H7 (cell line): ENCODE data around the gene FGF10. TPM values are rescaled to one million over a fixed set of nuclear protein-coding genes. Genes with fewer than 3 reads are reported as not detected.

Experiments
- DNase-seq: peaks from one replicate; pipeline ENCODE4 v3.0.0; 2012
- H3K27me3 ChIP-seq: 2 replicates; pipeline ENCODE4 v1.6.0; 2011; ENCODE audit warnings: mild to moderate bottlenecking, low read length; ENCODE audit not compliant: control insufficient read depth, insufficient read depth
- H3K36me3 ChIP-seq: replicated peaks from 2 replicates; pipeline ENCODE4 v1.5.1; 2011; ENCODE audit warnings: low read length; ENCODE audit not compliant: control insufficient read depth, insufficient read depth
- H3K4me3 ChIP-seq: 2 replicates; pipeline ENCODE4 v1.5.1; 2011; ENCODE audit warnings: low read depth, mild to moderate bottlenecking, control low read depth, low read length, moderate library complexity; ENCODE audit not compliant: insufficient read depth
- total RNA-seq: library from RNA; depleted of rRNA; stranded (reverse); fragments of >200 nt; shearing (Covaris generic); gene quantifications from 2 replicates; pipeline ENCODE4 v1.2.3, GENCODE V29; 2014

FGF10 gene
- total RNA-seq, 1 experiment from 2014 or later: 0.31 TPM

GRCh38 chr5:44321144-44321725 is 68.0 kb downstream of the FGF10 start:
- no peak for DNase-seq
- Histone ChIP-seq H3K36me3 (no peaks in the 10 kb centered on the region), H3K4me3 (no peak overlapping the region), H3K27me3 (no peaks in the 10 kb centered on the region)

GRCh38 chr5:44320188-44320587 is 69.0 kb downstream of the FGF10 start:
- no peak overlapping the region for H3K4me3 ChIP-seq
- no peaks in the 10 kb centered on the region for H3K27me3 ChIP-seq
- DNase-seq: no peak
- H3K36me3 ChIP-seq: no peaks in the 10 kb centered on the region

GRCh38 chr5:44318883-44319282 is 70.3 kb downstream of the FGF10 start:
- Histone ChIP-seq H3K27me3 (no peaks in the 10 kb centered on the region), H3K4me3 (no peak overlapping the region), H3K36me3 (no peaks in the 10 kb centered on the region)
- no peak for DNase-seq

GRCh38 chr5:44312374-44312773 is 76.8 kb downstream of the FGF10 start:
- no peaks in the 10 kb centered on the region for H3K36me3 ChIP-seq
- no peak overlapping the region for H3K4me3 ChIP-seq
- no peak for DNase-seq
- no peaks in the 10 kb centered on the region for H3K27me3 ChIP-seq

GRCh38 chr5:44300551-44300950 is 88.7 kb downstream of the FGF10 start:
- no peak overlapping the region for H3K4me3 ChIP-seq
- H3K27me3 ChIP-seq: no peaks in the 10 kb centered on the region
- no peaks in the 10 kb centered on the region for H3K36me3 ChIP-seq
- no peak for DNase-seq

GRCh38 chr5:44299394-44299793 is 89.8 kb downstream of the FGF10 start:
- H3K27me3 ChIP-seq: no peaks in the 10 kb centered on the region
- DNase-seq: no peak
- no peaks in the 10 kb centered on the region for H3K36me3 ChIP-seq
- no peak overlapping the region for H3K4me3 ChIP-seq

GRCh38 chr5:44294516-44294915 is 94.7 kb downstream of the FGF10 start:
- no peak for DNase-seq
- Histone ChIP-seq H3K4me3 (no peak overlapping the region), H3K36me3 (no peaks in the 10 kb centered on the region), H3K27me3 (no peaks in the 10 kb centered on the region)

GRCh38 chr5:44292736-44293135 is 96.5 kb downstream of the FGF10 start:
- no peaks in the 10 kb centered on the region for H3K36me3 ChIP-seq
- no peaks in the 10 kb centered on the region for H3K27me3 ChIP-seq
- H3K4me3 ChIP-seq: no peak overlapping the region
- no peak for DNase-seq

GRCh38 chr5:44278469-44278868 is 110.8 kb downstream of the FGF10 start:
- Histone ChIP-seq H3K36me3 (no peaks in the 10 kb centered on the region), H3K27me3 (no peaks in the 10 kb centered on the region), H3K4me3 (no peak overlapping the region)
- DNase-seq: no peak

- Histone ChIP-seq H3K4me3 (no peak overlapping the region), H3K27me3 (no peaks in the 10 kb centered on the region), H3K36me3 (no peaks in the 10 kb centered on the region)
- DNase-seq: no peak
These were observed 113.3 kb downstream of the FGF10 start for GRCh38 chr5:44275908-44276307.

GRCh38 chr5:44275329-44275728 is 113.9 kb downstream of the FGF10 start:
- Histone ChIP-seq H3K27me3 (no peaks in the 10 kb centered on the region), H3K36me3 (no peaks in the 10 kb centered on the region), H3K4me3 (no peak overlapping the region)
- DNase-seq: no peak

GRCh38 chr5:44267909-44268308 is 121.3 kb downstream of the FGF10 start:
- Histone ChIP-seq H3K27me3 (no peaks in the 10 kb centered on the region), H3K4me3 (no peak overlapping the region), H3K36me3 (no peaks in the 10 kb centered on the region)
- no peak for DNase-seq

GRCh38 chr5:44266882-44267576 is 122.2 kb downstream of the FGF10 start:
- H3K36me3 ChIP-seq: no peaks in the 10 kb centered on the region
- H3K4me3 ChIP-seq: no peak overlapping the region
- DNase-seq: no peak
- no peaks in the 10 kb centered on the region for H3K27me3 ChIP-seq

GRCh38 chr5:44265713-44266112 is 123.5 kb downstream of the FGF10 start:
- no peak overlapping the region for H3K4me3 ChIP-seq
- no peak for DNase-seq
- no peaks in the 10 kb centered on the region for H3K27me3 ChIP-seq
- H3K36me3 ChIP-seq: no peaks in the 10 kb centered on the region

- H3K4me3 ChIP-seq: no peak overlapping the region
- DNase-seq: no peak
- no peaks in the 10 kb centered on the region for H3K27me3 ChIP-seq
- no peaks in the 10 kb centered on the region for H3K36me3 ChIP-seq
These were observed 128.4 kb downstream of the FGF10 start for GRCh38 chr5:44260793-44261192.
